ENCODE results near the gene RDH8.

RDH8 gene

GRCh38 chr19:10036601-10037071, 23.4 kb downstream of the RDH8 start:
- no peak for DNase-seq (ENCODE audit: low read depth in 2 of 2)

- no peak for DNase-seq (ENCODE audit: low read depth in 2 of 2)
Observed at GRCh38 chr19:10037367-10037766, 24.1 kb downstream of the RDH8 start.

GRCh38 chr19:10037809-10038208, 24.5 kb downstream of the RDH8 start:
- DNase-seq (ENCODE audit: low read depth in 2 of 2) = no peak

GRCh38 chr19:10043286-10043927, 30.1 kb downstream of the RDH8 start:
- DNase-seq (ENCODE audit: low read depth in 2 of 2) = no peak

GRCh38 chr19:10044390-10044789, 31.1 kb downstream of the RDH8 start:
- DNase-seq (ENCODE audit: low read depth in 2 of 2) = no peak

- no peak for DNase-seq (ENCODE audit: low read depth in 2 of 2)
Observed at GRCh38 chr19:10045371-10045770, 32.1 kb downstream of the RDH8 start.

GRCh38 chr19:10049626-10050025, 36.3 kb downstream of the RDH8 start:
- DNase-seq (ENCODE audit: low read depth in 2 of 2) = no peak

GRCh38 chr19:10052602-10053360, 39.5 kb downstream of the RDH8 start:
- DNase-seq (ENCODE audit: low read depth in 2 of 2) = no peak

GRCh38 chr19:10061717-10062310, 48.5 kb downstream of the RDH8 start:
- no peak for DNase-seq (ENCODE audit: low read depth in 2 of 2)

- DNase-seq (ENCODE audit: low read depth in 2 of 2) = no peak
Observed at GRCh38 chr19:10068205-10068604, 54.9 kb downstream of the RDH8 start.

- DNase-seq (ENCODE audit: low read depth in 2 of 2) = no peak
Observed at GRCh38 chr19:10069046-10069445, 55.8 kb downstream of the RDH8 start.

GRCh38 chr19:10070730-10071446, 57.6 kb downstream of the RDH8 start:
- DNase-seq (ENCODE audit: low read depth in 2 of 2) = no peak

Measured in stimulated activated CD4-positive, alpha-beta T cell treated with anti-CD3 and anti-CD28 coated beads, Interleukin-15, amount 100 ng/mL, for 48 hours (primary cell).